GM19372 (cell line): ENCODE data around the gene DDC.
A peak's percentile ranks its signal among the peaks of the same experiment; 100 is the strongest.

ENCODE experiments used
- ATAC-seq: cut with Tn5 transposase; IDR thresholded peaks from one replicate; pipeline ENCODE4 v1.9.1; 2021; ENCODE audit warnings: mild to moderate bottlenecking, low read depth, moderate library complexity; ENCODE audit not compliant: unreplicated experiment

Gene DDC

DNA sequence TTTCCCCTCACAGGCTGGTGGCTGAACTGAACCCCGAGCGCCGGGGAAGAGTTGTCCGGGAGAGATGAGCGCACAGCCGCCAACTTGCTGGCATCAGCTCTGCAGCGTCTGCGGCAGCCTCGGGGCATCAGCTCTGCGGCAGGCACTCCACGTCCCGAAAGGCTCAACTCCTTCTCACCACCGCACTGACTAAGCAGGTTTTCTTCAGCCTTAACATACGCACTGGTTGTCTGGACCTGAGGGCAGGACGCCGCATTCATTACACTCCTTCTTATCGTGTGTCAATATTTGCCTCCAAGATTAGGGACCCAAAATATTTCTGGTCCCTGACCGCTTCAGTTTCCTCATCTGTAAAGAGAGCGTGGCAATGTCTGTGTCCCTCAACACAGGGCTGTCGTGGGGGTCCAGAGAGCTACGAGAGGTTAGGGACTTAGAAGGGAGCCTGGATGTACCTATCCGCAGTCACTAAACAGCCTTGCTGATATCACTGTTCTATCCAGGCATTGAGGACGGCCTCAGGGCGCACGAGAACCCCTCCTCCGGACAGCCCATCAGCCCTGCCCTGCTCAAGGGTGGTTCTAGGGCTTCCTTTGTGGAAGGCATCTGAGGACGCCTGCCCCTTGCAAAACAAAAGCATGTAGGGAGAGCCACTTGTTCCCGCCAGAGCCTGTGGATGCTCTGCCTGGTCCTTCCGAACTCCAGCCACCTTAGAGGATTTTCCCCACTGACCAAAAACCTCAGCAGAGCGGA is 72.3 kb downstream of the DDC start:
- ATAC-seq = no peak

DNA sequence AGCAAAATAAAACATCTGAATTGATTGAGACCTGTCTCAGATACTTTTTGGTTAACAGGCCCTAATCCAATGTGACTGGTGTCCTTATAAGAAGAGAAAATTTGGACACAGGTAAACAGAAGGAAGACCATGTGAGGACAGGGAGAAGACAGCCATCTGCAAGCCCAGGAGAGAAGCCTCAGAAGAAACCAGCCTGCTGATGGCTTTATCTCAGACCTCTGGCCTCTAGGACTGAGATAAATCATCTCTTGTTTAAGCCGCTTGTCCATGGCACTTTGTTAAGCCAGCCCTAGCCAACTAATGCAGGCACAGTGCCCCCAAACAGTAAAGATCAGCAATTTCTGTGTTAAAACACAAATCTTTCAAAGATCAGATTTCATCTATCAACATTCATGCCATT is 73.3 kb downstream of the DDC start:
- ATAC-seq = no peak

DNA sequence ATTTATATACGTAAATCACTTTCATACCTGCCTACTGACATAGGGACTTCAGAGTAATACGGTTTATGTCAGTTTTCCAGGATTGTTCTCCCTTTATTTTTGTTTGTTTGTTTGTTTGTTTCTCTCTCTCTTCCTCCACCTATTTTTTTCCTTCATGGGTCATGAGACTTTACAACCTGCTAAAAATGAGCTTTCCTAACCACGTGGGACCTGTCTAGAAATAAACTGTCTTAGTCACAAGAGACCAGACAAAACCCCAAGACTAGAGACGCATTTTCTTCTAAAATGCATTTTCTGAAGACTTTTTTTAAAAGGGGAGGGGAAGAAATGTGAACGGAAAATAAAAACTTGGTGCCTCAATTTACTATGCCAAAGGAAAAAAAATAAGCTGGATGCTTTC is 74.0 kb downstream of the DDC start:
- no peak for ATAC-seq

DNA sequence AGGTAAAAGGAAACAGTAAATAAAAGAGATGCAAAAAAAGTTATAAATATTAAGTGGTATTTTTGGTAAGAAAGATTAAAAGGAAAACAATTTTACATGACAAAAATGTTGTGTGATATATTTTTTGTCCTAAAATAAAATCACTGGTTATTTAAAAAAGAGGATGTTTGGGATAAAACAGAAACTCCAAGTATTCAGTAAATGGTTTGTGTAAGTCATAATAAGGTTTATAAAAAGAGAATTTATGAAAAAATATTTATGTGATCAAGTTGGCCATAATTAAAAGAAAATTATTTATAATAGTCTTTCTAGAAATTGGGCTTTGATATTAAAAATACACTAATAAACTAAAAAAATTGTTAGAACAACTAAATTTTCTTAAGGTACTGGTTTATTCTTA is 76.8 kb downstream of the DDC start:
- no peak for ATAC-seq

DNA sequence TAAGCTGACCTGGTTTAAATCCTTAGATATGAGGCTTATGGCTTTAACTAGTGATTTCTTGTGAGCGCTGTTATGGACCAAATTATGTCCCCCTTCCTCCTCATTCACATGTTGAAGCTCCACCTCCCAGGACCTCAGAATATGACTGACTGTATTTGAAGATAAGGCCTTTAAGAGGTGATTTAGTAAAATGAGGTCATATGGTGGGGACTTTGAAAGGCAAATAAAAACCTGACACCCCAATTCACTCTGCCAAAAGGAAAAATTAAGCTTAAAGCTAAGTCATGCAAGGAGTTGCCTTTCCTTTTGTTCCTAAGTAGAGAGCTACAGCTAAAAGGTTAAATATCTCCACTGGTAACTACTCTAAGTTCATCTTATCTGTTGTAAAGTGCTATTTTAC is 78.7 kb downstream of the DDC start:
- ATAC-seq = no peak

DNA sequence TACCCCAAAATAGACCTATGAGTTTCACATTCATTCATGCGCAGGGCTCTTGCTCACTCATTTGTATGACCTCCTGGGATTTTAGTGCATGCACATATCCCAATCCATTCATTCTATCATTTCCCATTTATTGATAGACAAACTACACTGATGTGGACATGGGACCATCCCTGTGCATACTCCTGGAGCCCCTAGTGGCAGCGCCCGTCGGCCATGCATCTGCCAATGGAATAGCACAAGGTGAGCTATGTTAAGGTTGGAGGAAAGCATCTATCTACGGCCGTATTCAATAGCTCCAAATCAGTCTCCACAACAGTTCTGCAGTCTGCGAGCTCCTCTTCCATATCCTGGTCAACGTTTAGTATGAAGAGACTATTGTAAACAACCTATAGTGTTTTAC is 83.3 kb downstream of the DDC start:
- no peak for ATAC-seq

DNA sequence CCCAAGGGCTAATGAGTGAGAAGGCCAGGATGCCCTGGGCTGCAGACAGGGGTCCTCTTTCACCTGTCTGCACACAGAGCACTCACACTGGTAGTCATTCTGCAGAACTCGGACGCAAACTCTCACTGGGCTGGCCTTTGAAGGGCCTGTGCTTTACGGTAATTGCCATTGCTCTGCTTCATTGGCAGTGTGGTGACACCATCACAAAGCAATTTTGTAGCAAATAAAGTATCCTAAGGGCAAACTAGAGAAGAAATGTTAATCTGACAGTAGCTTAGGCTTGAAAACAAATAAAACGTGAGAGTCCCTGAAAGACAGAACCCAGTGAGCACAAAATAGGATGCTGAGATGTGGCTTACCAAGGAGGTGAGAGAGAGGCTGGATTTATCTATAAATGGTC is 84.4 kb downstream of the DDC start:
- no peak for ATAC-seq

DNA sequence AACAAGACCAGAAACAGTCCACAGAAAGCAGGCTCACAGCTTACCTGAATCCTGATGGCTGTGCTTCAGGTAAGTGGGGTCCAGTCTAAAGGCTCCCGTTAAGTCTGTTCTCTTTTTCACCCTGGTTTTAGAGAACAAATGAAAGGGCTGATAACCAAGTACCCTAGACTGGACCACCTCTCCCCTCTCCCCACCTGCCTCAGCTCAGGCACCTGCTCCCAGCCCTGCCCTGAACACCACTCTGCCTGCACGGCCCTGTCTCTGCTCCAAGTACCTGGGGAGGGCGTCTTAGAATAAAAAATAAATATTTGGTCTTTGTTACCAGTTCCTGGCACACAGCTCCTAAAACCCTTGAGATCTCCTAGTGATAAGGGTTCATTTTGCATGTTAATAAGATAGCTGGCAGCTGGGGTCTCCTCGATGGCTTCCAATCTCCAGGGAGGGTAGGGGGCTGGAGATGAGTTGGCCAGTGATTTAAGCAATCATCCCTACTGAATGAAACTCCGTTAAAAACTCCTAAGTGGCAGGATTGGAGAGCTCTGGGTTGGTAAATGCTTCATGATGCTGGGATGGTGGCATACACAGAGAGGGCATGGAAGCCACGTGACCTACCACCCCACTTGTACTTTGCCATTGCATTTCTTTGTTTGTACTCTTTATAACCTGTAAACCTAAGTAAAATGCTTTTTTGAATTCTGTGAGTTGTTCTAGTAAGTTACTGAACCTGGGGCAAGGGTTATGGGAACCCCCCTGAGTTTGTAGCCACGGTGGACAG is 85.3 kb downstream of the DDC start:
- no peak for ATAC-seq

DNA sequence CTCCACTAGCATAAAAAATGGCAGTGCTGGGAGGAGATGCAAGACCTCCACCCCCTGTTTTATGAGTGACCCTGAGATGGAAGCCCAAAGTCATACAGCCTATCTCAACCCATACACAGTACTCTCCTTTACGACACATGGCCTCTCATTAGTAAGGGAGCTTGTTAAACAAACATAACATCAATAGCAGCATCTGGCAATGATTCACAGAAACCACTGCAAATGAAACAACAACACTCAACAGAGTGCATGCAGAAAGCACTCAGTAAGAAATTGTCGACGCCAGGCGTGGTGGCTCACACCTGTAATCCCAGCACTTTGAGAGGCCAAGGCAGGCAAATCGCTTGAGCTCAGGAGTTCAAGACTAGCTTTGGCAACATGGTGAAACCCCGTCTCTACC is 87.6 kb downstream of the DDC start:
- ATAC-seq = no peak

DNA sequence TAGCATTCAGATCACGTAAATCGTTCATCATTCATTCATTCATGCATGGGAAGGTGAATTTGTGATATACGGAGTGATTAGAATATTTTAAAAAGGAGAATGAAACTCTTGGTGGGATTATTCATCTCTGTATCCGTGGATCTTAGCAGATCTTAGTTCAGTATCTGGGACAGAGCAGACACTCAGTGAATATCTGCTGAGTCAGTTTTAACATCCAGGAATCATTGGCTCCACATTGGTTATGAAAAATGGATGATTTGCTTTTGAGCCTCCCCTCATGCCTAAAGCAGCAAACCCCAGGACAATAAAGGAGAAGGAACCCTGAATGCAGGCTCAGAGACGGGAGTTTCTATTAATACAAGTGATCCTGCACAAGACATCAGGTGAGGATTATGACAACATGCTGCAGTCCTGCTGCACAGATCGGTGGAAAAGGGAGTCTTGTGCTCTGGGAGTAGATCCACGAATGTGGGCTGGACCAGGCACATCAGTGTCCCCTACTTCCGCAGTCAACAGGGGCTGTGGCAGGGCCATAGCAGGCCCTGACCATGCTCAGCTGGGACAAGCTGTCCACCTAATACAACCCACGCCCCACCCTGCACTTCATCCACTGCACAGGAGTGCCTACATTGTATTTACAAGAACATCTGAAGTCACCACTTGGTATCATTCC is 88.1 kb downstream of the DDC start:
- ATAC-seq = no peak

DNA sequence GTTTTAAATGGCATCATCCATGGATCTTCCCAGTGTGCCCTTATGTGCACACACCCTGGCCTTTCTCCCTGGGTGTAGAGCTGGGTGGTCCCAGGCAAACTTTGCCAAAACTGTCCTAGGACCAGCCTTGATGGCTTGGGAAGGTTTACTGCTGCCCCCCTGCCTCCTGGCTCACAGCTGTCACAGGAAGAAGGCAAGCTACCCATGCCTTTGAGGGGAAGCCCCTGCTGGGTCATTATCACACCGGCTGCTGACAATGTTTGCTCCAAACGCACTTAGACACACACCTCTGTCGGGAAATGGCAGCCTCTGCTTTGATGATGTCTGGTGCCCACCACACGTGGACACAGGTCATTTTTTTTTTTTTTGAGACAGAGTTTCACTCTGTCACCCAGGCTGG is 89.9 kb downstream of the DDC start:
- ATAC-seq = no peak

DNA sequence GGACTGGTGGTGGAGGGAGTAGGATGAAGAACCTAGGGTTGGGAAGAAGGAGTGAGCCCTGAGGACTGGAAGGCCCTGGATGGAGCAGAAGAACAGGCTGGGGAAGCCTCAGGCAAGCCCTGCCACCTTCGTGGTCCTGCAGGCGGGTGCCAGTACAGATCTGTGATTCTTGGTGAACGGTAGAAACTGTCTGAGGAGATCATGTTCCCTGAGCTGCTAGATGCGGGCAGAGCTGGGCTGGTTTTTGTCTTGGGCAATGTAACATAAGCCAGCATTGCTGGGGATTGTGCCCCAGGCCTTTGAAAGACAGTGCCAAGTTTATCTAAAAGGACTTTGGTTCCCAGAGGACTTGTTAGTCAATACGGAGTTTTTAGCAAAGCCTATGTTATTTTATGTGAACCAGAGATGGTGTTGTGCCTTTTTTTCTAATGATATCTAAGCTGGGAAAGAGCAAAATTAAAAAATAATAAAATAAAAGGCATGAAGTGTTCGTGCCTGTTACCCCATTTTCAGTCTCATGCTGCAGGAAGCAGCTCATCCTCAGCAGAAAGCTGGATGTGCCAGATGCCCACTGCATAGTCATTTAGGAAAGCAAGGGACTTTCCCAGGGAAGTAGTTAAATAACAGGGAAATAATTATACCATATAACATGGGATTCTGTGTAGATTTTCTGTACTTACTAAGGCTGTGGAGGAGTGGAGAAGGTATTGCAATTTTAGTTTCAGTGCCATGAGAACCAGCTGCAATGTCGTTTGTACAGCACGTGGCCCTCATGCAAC is 90.6 kb downstream of the DDC start:
- ATAC-seq = no peak

DNA sequence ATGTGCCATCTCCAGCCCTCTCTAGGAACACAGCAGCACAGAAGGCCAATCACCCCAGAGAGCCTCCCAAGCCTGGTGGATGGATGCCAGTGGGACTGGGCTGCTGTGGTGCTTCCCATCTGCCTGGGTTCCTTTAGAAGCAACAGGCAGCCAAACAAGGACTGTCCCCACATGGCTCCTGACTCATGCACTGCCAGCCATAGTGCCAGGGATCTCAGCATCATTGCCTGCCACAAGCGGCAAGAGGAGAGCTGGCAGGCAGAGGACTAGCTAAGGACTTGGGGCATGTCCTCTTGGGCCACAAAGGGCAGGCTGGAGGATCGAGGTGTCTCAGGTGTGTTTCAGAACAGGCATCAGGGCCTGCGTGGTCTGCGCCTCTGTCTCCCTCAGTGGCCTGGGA is 91.7 kb downstream of the DDC start:
- ATAC-seq = no peak

DNA sequence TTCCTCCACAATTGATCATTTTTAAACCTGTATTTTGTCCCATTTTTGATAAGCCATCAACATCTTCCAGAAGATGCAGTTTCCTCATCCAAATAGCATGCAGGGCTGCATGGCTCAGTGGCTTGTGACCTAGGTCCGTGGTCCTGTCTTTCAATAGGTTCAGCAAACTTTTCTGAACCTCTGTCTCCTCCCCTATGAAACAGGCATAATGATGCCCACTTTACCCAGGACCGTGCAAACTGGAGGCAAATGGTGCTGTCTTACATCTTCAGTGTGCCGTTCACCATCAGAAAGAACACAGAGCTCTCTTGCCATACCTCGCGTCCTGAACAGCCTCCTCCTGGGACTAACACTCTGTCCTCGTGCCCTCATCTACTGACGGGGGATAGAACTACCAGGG is 92.8 kb downstream of the DDC start:
- ATAC-seq = no peak

DNA sequence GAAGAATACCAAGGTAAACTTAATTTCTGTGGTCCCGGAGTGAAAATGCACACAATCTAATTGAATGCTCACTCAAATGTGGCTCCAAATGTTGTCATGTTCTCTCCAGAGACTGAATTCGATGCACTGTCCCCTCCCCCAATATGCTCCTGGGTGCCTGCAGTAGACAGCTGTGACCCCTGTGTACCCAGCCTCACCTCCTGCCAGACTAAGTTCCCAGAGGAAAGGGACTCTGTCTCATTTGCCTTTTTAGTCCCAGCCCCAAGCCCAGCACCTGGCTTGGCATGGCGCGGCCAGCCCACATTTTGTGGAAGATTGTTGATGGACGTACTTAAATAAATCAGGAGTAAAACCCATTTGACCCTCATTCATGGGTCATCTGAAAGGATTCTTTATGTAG is 93.2 kb downstream of the DDC start:
- no peak for ATAC-seq

DNA sequence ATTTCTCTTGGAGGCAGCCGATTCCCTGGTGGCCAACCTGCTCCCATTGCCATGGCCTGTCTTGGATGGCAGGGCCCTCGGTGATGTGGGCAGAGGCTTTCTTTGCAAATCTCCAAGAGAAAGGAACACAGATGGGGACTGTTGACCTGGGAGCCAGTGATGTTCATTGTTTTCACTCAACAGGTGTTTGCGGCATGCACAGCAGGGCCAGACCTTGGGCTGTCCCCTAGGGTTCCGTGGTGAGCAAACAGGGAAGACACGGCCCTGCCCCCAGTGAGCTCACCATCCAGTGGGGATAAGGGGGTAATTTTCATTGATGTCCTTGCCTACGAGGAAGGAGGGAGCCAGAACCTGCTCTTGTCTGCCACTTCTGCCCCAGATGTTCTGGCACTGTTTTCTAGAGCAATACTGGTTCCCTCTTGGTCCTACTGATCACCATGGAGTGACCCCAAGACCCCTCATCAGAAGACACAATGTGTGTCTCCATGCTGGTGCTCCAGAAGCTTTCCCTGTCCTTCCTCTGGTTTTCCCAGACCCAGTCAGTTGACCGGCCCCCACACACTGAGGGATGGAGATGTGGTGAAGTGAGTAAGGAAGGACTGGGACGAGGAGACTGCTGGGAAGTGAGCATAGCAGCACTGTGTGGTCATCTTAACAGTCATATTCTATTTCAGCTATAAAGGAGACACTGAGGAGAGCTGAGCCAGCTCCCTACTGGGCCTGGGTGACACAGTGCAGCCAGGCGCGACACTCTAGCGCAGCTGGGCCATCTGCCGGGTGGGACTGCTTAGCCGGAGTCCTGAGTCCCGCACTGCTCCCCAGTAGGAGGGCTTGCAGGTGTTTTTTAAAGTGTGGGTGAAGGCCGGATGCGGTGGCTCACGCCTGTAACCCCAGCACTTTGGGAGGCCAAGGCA is 94.7 kb downstream of the DDC start:
- ATAC-seq = no peak

DNA sequence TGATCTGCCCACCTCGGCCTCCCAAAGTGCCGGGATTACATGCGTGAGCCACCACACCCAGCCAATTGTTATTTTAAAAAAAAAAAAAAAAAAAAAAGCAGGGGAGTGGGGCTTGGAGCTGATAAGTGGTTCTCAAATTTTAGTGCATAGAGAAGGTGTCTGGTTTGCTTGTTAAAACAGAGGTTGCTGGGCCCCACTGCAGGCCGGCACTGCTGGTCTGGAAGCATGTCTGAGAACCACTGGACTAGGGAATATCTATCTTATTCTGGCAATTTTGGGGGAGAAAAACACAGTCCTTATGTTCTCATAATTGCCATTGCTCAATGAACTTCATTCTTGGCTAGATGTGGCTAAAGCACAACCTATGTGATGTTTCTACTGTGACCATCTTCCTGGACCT is 96.0 kb downstream of the DDC start:
- ATAC-seq = no peak

DNA sequence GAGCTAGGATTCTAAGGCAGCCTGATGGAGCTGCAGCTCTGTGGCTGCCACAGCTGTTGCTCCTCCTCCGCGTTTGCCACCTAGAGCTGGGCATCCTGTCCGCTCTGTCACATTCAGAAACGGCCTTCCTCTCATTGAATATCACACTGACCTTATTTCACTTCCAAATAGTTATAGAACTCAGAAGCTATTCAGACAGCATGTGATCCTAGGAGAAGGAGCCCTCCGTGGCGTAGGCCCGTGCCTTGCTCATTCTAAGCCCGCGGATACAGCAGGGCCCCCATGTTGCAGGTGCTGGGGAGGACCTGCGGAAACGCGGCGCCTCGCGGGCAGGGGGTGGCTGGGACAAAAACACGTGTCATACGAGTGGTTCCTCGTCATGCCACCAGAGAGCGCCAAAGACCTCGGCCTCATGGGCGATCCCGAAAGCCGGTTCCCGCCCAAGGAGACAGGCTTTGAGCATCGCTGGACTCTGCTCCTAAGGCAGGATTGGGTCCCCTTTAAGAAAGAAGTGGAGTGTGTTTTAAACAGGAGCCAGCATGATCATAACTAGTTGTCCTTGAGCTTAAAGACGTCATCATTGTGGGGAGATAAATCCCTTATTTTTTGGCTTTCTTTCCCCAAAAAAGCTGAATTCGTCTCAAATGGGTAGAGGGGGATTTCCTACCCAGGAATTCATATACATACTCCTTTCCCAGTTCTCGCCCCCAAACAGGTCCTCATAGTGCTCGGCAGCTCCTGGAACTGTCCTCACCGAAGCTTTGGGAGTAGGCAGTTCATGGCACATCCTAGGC is 97.2 kb downstream of the DDC start:
- peak; percentile 83 for ATAC-seq
